ENCODE data around the gene FGFBP3.

GRCh38 chr10:91932737-91933136 is 23.5 kb upstream of the FGFBP3 start:
- TF ChIP-seq CTCF (IDR thresholded peaks at IDR 0.05) (no peak), POLR2A (IDR thresholded peaks at IDR 0.05) (no peak)
